Vagina (tissue), 2 donors: ENCODE data around the gene KAZALD1. TPM values are rescaled to one million over a fixed set of nuclear protein-coding genes. Genes with fewer than 3 reads are reported as not detected.

Source experiments
- DNase-seq, 2 donors: peaks; one replicate each; pipeline ENCODE4 v3.0.0-alpha.2; 2017; ENCODE audit errors: extremely low spot score in 2 of 2
- H3K27ac ChIP-seq: fragments of 200-600 bp; sonication (generic); one replicate; pipeline ENCODE4 v1.5.1; 2019
- H3K27me3 ChIP-seq: fragments of 200-600 bp; sonication (generic); one replicate; pipeline ENCODE4 v1.5.1; 2019
- H3K36me3 ChIP-seq, 2 donors: fragments of 200-600 bp; sonication (generic); one replicate each; pipeline ENCODE4 v1.5.1; 2017 to 2019
- H3K4me1 ChIP-seq: fragments of 200-600 bp; sonication (generic); one replicate; pipeline ENCODE4 v1.5.1; 2019
- H3K4me3 ChIP-seq, 2 donors: fragments of 200-600 bp; sonication (generic); 1 replicate in 1 of 2; 2 replicates in 1 of 2; pipeline ENCODE4 v1.5.1; 2016 to 2019
- H3K9me3 ChIP-seq: fragments of 200-600 bp; sonication (generic); one replicate; pipeline ENCODE4 v1.5.1; 2019
- CTCF ChIP-seq, 3 experiments: fragments of 450-650 bp in 2 of 3; fragments of 200-600 bp in 1 of 3; sonication (generic) in 1 of 3; IDR thresholded peaks; one replicate each; pipeline ENCODE4 v1.5.1; 2017 to 2019; ENCODE audit warnings: antibody characterized with exemption in 3 of 3, mild to moderate bottlenecking in 2 of 3, moderate library complexity in 2 of 3
- POLR2A ChIP-seq, 2 donors: fragments of 450-650 bp; IDR thresholded peaks; one replicate each; pipeline ENCODE4 v1.6.1; 2017; ENCODE audit warnings: antibody characterized with exemption in 2 of 2, mild to moderate bottlenecking in 2 of 2, moderate library complexity in 2 of 2
- POLR2AphosphoS5 ChIP-seq, 2 donors: sonication (generic); formaldehyde crosslinking; IDR thresholded peaks; one replicate each; pipeline ENCODE4 v1.9.0; 2017; ENCODE audit warnings: antibody characterized with exemption in 2 of 2, mild to moderate bottlenecking in 2 of 2, low read depth in 1 of 2; ENCODE audit not compliant: insufficient read depth in 1 of 2
- intact Hi-C: fragments of 100-400 bp; cut with DNase I; formaldehyde crosslinking; loops from one replicate; pipeline ENCODE4 v1.15.1; 2023
- total RNA-seq: library from RNA; depleted of rRNA; stranded (reverse); fragments of >200 nt; gene quantifications from one replicate; pipeline ENCODE4 v1.2.3, GENCODE V29; 2016

KAZALD1 gene
- 4.2 TPM for total RNA-seq

- H3K27me3 ChIP-seq: no peaks in the 10 kb centered on the region
- TF ChIP-seq POLR2AphosphoS5 (IDR thresholded peaks at IDR 0.05; ENCODE audit: insufficient read depth in 1 of 2, low read depth in 1 of 2) (no peak), CTCF (IDR thresholded peaks at IDR 0.05) (no peak)
- H3K9me3 ChIP-seq: no peaks in the 10 kb centered on the region
- peak within 1 kb of the TSS; percentile 68 to 84 for H3K4me3 ChIP-seq
- H3K36me3 ChIP-seq: no peaks in the 10 kb centered on the region
- H3K27ac ChIP-seq: peak within 1 kb of the TSS; percentile 96
- intact Hi-C loops: loop anchor here (5.0 kb wide), 1 partner anchor 69 kb away; no protein-coding TSS in a partner anchor
- DNase-seq: no peak
- H3K4me1 ChIP-seq: peaks cover 48% of the 10 kb centered on the region
Observed at GRCh38 chr10:101061624-101062231, at the start of gene KAZALD1. Gene KAZALD1, plus strand, starts transcription at chr10:101061989. Its CDS starts 604 bp downstream, at chr10:101062593.

- H3K36me3 ChIP-seq: no peaks in the 10 kb centered on the region
- no peaks in the 10 kb centered on the region for H3K9me3 ChIP-seq
- peak overlapping the region; percentile 38 for H3K27ac ChIP-seq
- H3K27me3 ChIP-seq: no peaks in the 10 kb centered on the region
- H3K4me1 ChIP-seq: peaks cover 18% of the 10 kb centered on the region
- intact Hi-C loops: loop anchor here (2.0 kb wide), 1 partner anchor 16 kb away; no protein-coding TSS in a partner anchor
- TF ChIP-seq POLR2A (IDR thresholded peaks at IDR 0.05) (no peak), CTCF (IDR thresholded peaks at IDR 0.05) (peak; percentile 73 to 94 (median 89)), POLR2AphosphoS5 (IDR thresholded peaks at IDR 0.05; ENCODE audit: insufficient read depth in 1 of 2, low read depth in 1 of 2) (peak; percentile 29 to 59)
- H3K4me3 ChIP-seq: no peak overlapping the region
- DNase-seq: no peak
Observed at GRCh38 chr10:101012525-101013364, 49.0 kb upstream of the KAZALD1 start.

GRCh38 chr10:101013365-101013825 is 48.4 kb upstream of the KAZALD1 start:
- H3K36me3 ChIP-seq: no peaks in the 10 kb centered on the region
- no peaks in the 10 kb centered on the region for H3K27me3 ChIP-seq
- H3K4me3 ChIP-seq: no peak overlapping the region
- peaks cover 12% of the 10 kb centered on the region for H3K4me1 ChIP-seq
- no peak for TF ChIP-seq POLR2AphosphoS5 (IDR thresholded peaks at IDR 0.05; ENCODE audit: insufficient read depth in 1 of 2, low read depth in 1 of 2)
- no peak for TF ChIP-seq POLR2A (IDR thresholded peaks at IDR 0.05)
- DNase-seq: no peak
- H3K9me3 ChIP-seq: no peaks in the 10 kb centered on the region
- intact Hi-C loops: loop anchor here (2.0 kb wide), 1 partner anchor 17 kb away; no protein-coding TSS in a partner anchor
- peak overlapping the region; percentile 38 for H3K27ac ChIP-seq

GRCh38 chr10:101014230-101014884 is 47.4 kb upstream of the KAZALD1 start:
- intact Hi-C loops: no loop called here
- no peak for DNase-seq
- no peak overlapping the region for H3K4me3 ChIP-seq
- no peaks in the 10 kb centered on the region for H3K27me3 ChIP-seq
- H3K9me3 ChIP-seq: no peaks in the 10 kb centered on the region
- TF ChIP-seq CTCF (IDR thresholded peaks at IDR 0.05) (peak; percentile 86 to 89 (median 88)), POLR2AphosphoS5 (IDR thresholded peaks at IDR 0.05; ENCODE audit: insufficient read depth in 1 of 2, low read depth in 1 of 2) (no peak)
- no peak overlapping the region for H3K27ac ChIP-seq
- H3K4me1 ChIP-seq: peaks cover 18% of the 10 kb centered on the region
- no peaks in the 10 kb centered on the region for H3K36me3 ChIP-seq

GRCh38 chr10:101014966-101015581 is 46.7 kb upstream of the KAZALD1 start:
- peaks cover 18% of the 10 kb centered on the region for H3K4me1 ChIP-seq

More at GRCh38 chr10:101014966-101015581, 46.7 kb upstream of the KAZALD1 start:
- Histone ChIP-seq H3K9me3 (no peaks in the 10 kb centered on the region), H3K27me3 (no peaks in the 10 kb centered on the region), H3K27ac (no peak overlapping the region), H3K4me3 (no peak overlapping the region), H3K36me3 (no peaks in the 10 kb centered on the region)
- no peak for TF ChIP-seq POLR2A (IDR thresholded peaks at IDR 0.05)
- TF ChIP-seq POLR2AphosphoS5 (IDR thresholded peaks at IDR 0.05; ENCODE audit: insufficient read depth in 1 of 2, low read depth in 1 of 2): no peak
- no peak for TF ChIP-seq CTCF (IDR thresholded peaks at IDR 0.05)
- intact Hi-C loops: no loop called here
- DNase-seq: no peak
